NCI-H2227 (cell line): ENCODE data around the gene ISL1.

ENCODE experiments used
- DNase-seq: peaks from one replicate; lab custom pipeline; 2025; ENCODE audit not compliant: unreplicated experiment; lab: John Stamatoyannopoulos, UW

ISL1 gene

DNA sequence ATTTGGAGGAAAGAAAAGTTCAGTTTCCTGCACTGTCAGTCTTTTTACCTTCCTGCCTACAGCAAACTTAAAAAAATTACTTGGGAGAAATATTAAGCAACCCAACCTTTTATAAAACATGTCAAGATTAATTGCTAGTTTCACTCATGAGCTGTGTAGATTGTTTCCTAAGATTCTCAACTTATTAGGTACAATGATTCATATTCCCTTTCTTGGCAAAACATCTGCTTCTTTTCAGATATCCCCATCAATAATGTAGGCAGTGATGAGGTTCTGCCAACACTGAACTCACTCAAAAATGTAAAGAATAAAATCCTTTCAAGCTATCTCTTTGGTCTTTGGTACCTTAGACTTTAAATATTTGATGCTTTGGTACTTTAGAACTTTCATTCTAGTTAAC lies 56.0 kb downstream of the ISL1 start:
- DNase-seq: no peak
